ENCODE data around the gene MAGI2. TPM values are rescaled to one million over a fixed set of nuclear protein-coding genes. Genes with fewer than 3 reads are reported as not detected.

Gene MAGI2
- total RNA-seq, 2 experiments from 2014 or later = 0.14 to 0.19 TPM

- Mint-ChIP-seq H3K4me3 (no peak overlapping the region), H3K9me3 (no peaks in the 10 kb centered on the region), H3K4me1 (no peaks in the 10 kb centered on the region), H3K27me3 (peaks cover 10% of the 10 kb centered on the region), H3K36me3 (no peaks in the 10 kb centered on the region), H3K27ac (no peak overlapping the region)
- POLR2A ChIA-PET = no interaction called here
- ATAC-seq (ENCODE audit: low read depth) (no peak), DNase-seq (no peak)
Observed at GRCh38 chr7:78112488-78112887, 1341.0 kb downstream of the MAGI2 start.

GRCh38 chr7:78111386-78111785 lies 1342.1 kb downstream of the MAGI2 start:
- ATAC-seq (ENCODE audit: low read depth) = no peak
- Mint-ChIP-seq H3K27me3 (peaks cover 13% of the 10 kb centered on the region), H3K27ac (no peak overlapping the region), H3K4me3 (no peak overlapping the region), H3K36me3 (no peaks in the 10 kb centered on the region), H3K4me1 (no peaks in the 10 kb centered on the region), H3K9me3 (no peaks in the 10 kb centered on the region)
- DNase-seq = no peak
- POLR2A ChIA-PET = no interaction called here

GRCh38 chr7:78103475-78103874 lies 1350.0 kb downstream of the MAGI2 start:
- Mint-ChIP-seq H3K9me3 (no peaks in the 10 kb centered on the region), H3K27me3 (peaks cover 8% of the 10 kb centered on the region), H3K4me1 (no peaks in the 10 kb centered on the region), H3K27ac (no peak overlapping the region), H3K4me3 (no peak overlapping the region), H3K36me3 (no peaks in the 10 kb centered on the region)
- POLR2A ChIA-PET = no interaction called here
- ATAC-seq (ENCODE audit: low read depth) (no peak), DNase-seq (no peak)

- POLR2A ChIA-PET = no interaction called here
- H3K4me1 Mint-ChIP-seq = no peaks in the 10 kb centered on the region
- no peaks in the 10 kb centered on the region for H3K36me3 Mint-ChIP-seq
- H3K27ac Mint-ChIP-seq = no peak overlapping the region
- H3K27me3 Mint-ChIP-seq = peaks cover 7% of the 10 kb centered on the region
- no peaks in the 10 kb centered on the region for H3K9me3 Mint-ChIP-seq
- ATAC-seq (ENCODE audit: low read depth) (no peak), DNase-seq (no peak)
- no peak overlapping the region for H3K4me3 Mint-ChIP-seq
Observed at GRCh38 chr7:78101076-78101475, 1352.4 kb downstream of the MAGI2 start.

GRCh38 chr7:78099715-78100394 lies 1353.6 kb downstream of the MAGI2 start:
- H3K36me3 Mint-ChIP-seq = no peaks in the 10 kb centered on the region
- H3K4me3 Mint-ChIP-seq = no peak overlapping the region
- no peak overlapping the region for H3K27ac Mint-ChIP-seq
- POLR2A ChIA-PET = no interaction called here
- H3K9me3 Mint-ChIP-seq = no peaks in the 10 kb centered on the region
- H3K4me1 Mint-ChIP-seq = no peaks in the 10 kb centered on the region
- H3K27me3 Mint-ChIP-seq = peaks cover 7% of the 10 kb centered on the region
- ATAC-seq (ENCODE audit: low read depth) = no peak
- DNase-seq = no peak

- Mint-ChIP-seq H3K36me3 (no peaks in the 10 kb centered on the region), H3K27me3 (peaks cover 5% of the 10 kb centered on the region), H3K27ac (no peak overlapping the region), H3K4me3 (no peak overlapping the region), H3K9me3 (no peaks in the 10 kb centered on the region), H3K4me1 (no peaks in the 10 kb centered on the region)
- no peak for ATAC-seq (ENCODE audit: low read depth)
- DNase-seq = no peak
- POLR2A ChIA-PET = no interaction called here
Observed at GRCh38 chr7:78095549-78095948, 1357.9 kb downstream of the MAGI2 start.

- Mint-ChIP-seq H3K9me3 (no peaks in the 10 kb centered on the region), H3K4me3 (no peak overlapping the region), H3K27ac (no peak overlapping the region), H3K4me1 (no peaks in the 10 kb centered on the region), H3K36me3 (no peaks in the 10 kb centered on the region), H3K27me3 (peaks cover 2% of the 10 kb centered on the region)
- DNase-seq (no peak), ATAC-seq (ENCODE audit: low read depth) (no peak)
- POLR2A ChIA-PET = no interaction called here
Observed at GRCh38 chr7:78092331-78092730, 1361.1 kb downstream of the MAGI2 start.

GRCh38 chr7:78090616-78091015 lies 1362.9 kb downstream of the MAGI2 start:
- Mint-ChIP-seq H3K36me3 (no peaks in the 10 kb centered on the region), H3K27ac (no peak overlapping the region), H3K9me3 (no peaks in the 10 kb centered on the region), H3K4me1 (no peaks in the 10 kb centered on the region), H3K4me3 (no peak overlapping the region), H3K27me3 (no peaks in the 10 kb centered on the region)
- POLR2A ChIA-PET = no interaction called here
- no peak for DNase-seq
- no peak for ATAC-seq (ENCODE audit: low read depth)

- DNase-seq (no peak), ATAC-seq (ENCODE audit: low read depth) (no peak)
- no peak overlapping the region for H3K27ac Mint-ChIP-seq
- H3K36me3 Mint-ChIP-seq = no peaks in the 10 kb centered on the region
- H3K9me3 Mint-ChIP-seq = no peaks in the 10 kb centered on the region
- POLR2A ChIA-PET = no interaction called here
- H3K4me1 Mint-ChIP-seq = no peaks in the 10 kb centered on the region
- H3K4me3 Mint-ChIP-seq = no peak overlapping the region
- peaks cover 9% of the 10 kb centered on the region for H3K27me3 Mint-ChIP-seq
Observed at GRCh38 chr7:78083476-78084120, 1369.9 kb downstream of the MAGI2 start.

- no peak for ATAC-seq (ENCODE audit: low read depth)
- peaks cover 9% of the 10 kb centered on the region for H3K27me3 Mint-ChIP-seq
- no peak overlapping the region for H3K4me3 Mint-ChIP-seq
- H3K4me1 Mint-ChIP-seq = no peaks in the 10 kb centered on the region
- no peak overlapping the region for H3K27ac Mint-ChIP-seq
- H3K9me3 Mint-ChIP-seq = no peaks in the 10 kb centered on the region
- H3K36me3 Mint-ChIP-seq = no peaks in the 10 kb centered on the region
- DNase-seq = no peak
- POLR2A ChIA-PET = no interaction called here
Observed at GRCh38 chr7:78082556-78082955, 1370.9 kb downstream of the MAGI2 start.

- Mint-ChIP-seq H3K36me3 (no peaks in the 10 kb centered on the region), H3K27ac (no peak overlapping the region), H3K4me1 (no peaks in the 10 kb centered on the region), H3K9me3 (no peaks in the 10 kb centered on the region), H3K27me3 (peaks cover 9% of the 10 kb centered on the region), H3K4me3 (no peak overlapping the region)
- POLR2A ChIA-PET = no interaction called here
- ATAC-seq (ENCODE audit: low read depth) = no peak
- no peak for DNase-seq
Observed at GRCh38 chr7:78081888-78082287, 1371.6 kb downstream of the MAGI2 start.

GRCh38 chr7:78081344-78081743 lies 1372.1 kb downstream of the MAGI2 start:
- no peak for DNase-seq
- H3K36me3 Mint-ChIP-seq = no peaks in the 10 kb centered on the region
- no peak overlapping the region for H3K4me3 Mint-ChIP-seq
- ATAC-seq (ENCODE audit: low read depth) = no peak
- H3K9me3 Mint-ChIP-seq = no peaks in the 10 kb centered on the region
- POLR2A ChIA-PET = no interaction called here
- H3K27ac Mint-ChIP-seq = no peak overlapping the region
- H3K27me3 Mint-ChIP-seq = peaks cover 9% of the 10 kb centered on the region
- no peaks in the 10 kb centered on the region for H3K4me1 Mint-ChIP-seq

- H3K36me3 Mint-ChIP-seq = no peaks in the 10 kb centered on the region
- H3K27ac Mint-ChIP-seq = no peak overlapping the region
- no peak for ATAC-seq (ENCODE audit: low read depth)
- H3K9me3 Mint-ChIP-seq = no peaks in the 10 kb centered on the region
- no peak for DNase-seq
- peaks cover 9% of the 10 kb centered on the region for H3K27me3 Mint-ChIP-seq
- H3K4me1 Mint-ChIP-seq = no peaks in the 10 kb centered on the region
- no peak overlapping the region for H3K4me3 Mint-ChIP-seq
- POLR2A ChIA-PET = no interaction called here
Observed at GRCh38 chr7:78080811-78081210, 1372.7 kb downstream of the MAGI2 start.

- peaks cover 9% of the 10 kb centered on the region for H3K27me3 Mint-ChIP-seq
- H3K27ac Mint-ChIP-seq = no peak overlapping the region
- no peaks in the 10 kb centered on the region for H3K36me3 Mint-ChIP-seq
- H3K9me3 Mint-ChIP-seq = no peaks in the 10 kb centered on the region
- DNase-seq (no peak), ATAC-seq (ENCODE audit: low read depth) (no peak)
- no peak overlapping the region for H3K4me3 Mint-ChIP-seq
- no peaks in the 10 kb centered on the region for H3K4me1 Mint-ChIP-seq
- POLR2A ChIA-PET = no interaction called here
Observed at GRCh38 chr7:78080241-78080640, 1373.2 kb downstream of the MAGI2 start.

Measured in activated naive CD8-positive, alpha-beta T cell treated with anti-CD3 and anti-CD28 coated beads, Interleukin-2, amount 10 ng/mL, durations not matched to agents 7 days and 5 days (primary cell).